ENCODE measurements around the gene ASTN1.

GRCh38 chr1:176885341-176885740, 279.2 kb downstream of the ASTN1 start:
- no peak for TF ChIP-seq POLR2A (IDR thresholded peaks at IDR 0.05; ENCODE audit: low read length)
- no peak for TF ChIP-seq GATA1 (IDR thresholded peaks at IDR 0.05; ENCODE audit: low read depth, low read length)
